Fibroblast of upper back skin (primary cell): ENCODE measurements around the gene SEC62.
"Not testable (repeated sequence)": the region's sequence is repeated elsewhere in the genome, so short reads cannot be mapped to it uniquely, and the experiment has no call there.

Experiments
- DNase-seq: peaks from one replicate; pipeline ENCODE4 v3.0.0-alpha.2; 2013

SEC62 gene

GRCh38 chr3:169968224-169968885, 1.7 kb downstream of the SEC62 start:
- DNase-seq: no peak

GRCh38 chr3:169969174-169970095, 2.8 kb downstream of the SEC62 start:
- DNase-seq: no peak

- DNase-seq: no peak
Measured at GRCh38 chr3:169970847-169971246, 4.2 kb downstream of the SEC62 start.

DNA sequence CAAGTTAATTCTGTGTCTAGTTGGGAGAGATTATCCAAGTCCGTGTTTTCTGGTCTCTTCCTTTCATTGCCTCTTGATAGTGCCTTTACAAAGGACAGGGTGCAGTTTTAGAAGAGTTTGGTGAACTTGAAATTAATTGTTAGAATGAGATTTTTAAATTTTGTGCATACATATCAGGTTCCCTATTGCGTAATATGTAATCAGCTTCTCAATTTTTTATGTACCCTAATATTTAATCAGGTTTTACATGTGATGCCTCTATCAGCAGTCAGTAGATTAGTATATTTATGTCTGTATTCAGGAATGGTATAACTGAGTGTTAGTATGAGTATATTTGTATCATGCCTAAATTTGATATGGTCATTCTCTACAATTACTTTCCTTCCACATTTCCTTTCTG, 4.9 kb downstream of the SEC62 start:
- no peak for DNase-seq

- no peak for DNase-seq
Measured at GRCh38 chr3:169980055-169980454, 13.4 kb downstream of the SEC62 start.

- no peak for DNase-seq
Measured at GRCh38 chr3:169984292-169984691, 17.7 kb downstream of the SEC62 start.

DNA sequence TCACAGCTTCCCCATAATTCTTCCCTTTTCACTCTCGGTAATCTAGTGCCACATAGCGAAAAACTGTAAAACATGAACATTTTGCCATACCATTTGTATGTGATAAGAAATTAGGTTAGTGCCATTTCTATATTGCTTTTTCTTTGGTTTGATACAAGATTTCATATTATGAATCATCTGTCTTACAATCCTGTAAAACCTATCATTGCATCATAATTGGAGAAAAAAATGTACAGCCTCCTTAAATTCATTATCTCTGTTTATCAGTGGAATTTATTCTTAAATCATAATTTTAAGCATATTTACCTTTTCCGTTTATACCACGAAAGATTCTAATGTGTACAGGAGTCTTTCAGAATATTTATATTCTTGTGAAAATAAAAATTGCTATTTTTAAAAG, 23.8 kb downstream of the SEC62 start:
- no peak for DNase-seq

- no peak for DNase-seq
Measured at GRCh38 chr3:169992156-169992555, 25.5 kb downstream of the SEC62 start.

DNA sequence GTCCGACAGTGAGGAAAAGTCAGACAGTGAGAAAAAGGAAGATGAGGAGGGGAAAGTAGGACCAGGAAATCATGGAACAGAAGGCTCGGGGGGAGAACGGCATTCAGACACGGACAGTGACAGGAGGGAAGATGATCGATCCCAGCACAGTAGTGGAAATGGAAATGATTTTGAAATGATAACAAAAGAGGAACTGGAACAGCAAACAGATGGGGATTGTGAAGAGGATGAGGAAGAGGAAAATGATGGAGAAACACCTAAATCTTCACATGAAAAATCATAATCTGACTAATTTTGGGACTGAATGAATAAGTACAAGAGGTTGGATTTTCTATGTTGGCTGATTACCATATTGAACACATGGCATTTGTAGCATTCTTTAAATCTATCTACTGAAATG, 26.2 kb downstream of the SEC62 start:
- DNase-seq: no peak

DNA sequence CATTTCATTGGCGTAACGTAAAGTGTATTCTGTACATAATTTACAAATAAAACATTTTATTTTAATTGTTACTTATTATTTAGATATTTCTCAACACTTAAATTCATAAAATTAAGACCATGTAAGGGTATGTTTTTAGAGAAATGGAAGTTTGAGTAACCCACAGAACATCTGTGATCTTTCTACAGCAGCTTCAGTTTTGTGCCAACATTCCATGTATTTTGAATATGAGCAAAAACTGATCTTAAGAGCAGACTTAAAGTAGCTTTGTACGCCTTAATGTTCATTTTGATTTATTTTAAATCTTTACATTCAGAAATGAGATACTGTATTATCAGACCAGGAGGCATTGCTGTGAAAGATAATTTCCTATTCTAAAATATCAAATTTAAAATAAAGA, 27.2 kb downstream of the SEC62 start:
- no peak for DNase-seq

- DNase-seq: no peak
Measured at GRCh38 chr3:169996063-169996462, 29.5 kb downstream of the SEC62 start.

DNA sequence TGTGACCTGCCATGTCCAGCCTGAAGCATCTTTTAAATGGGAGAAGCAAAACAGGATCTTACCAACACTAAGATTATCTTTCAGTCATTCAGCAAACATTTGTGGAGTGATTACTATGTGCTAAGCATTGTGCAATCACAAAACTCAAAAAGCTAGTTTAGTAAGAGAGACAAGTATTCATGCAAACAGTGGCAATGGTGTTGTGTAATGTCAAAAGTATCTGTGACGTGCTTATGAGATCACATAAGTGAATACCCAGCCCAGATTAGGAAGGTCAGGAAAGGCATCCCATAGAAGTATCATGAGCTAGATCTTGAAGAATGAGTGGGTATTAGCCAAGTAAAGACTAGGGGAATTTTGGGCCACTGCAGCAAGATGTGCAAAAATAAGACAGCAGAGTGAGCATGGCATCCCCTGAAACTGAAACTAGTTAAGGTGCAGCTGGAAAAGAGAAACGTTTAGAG, 32.1 kb downstream of the SEC62 start:
- DNase-seq: peak; percentile 72

- DNase-seq: no peak
Measured at GRCh38 chr3:169999433-169999832, 32.8 kb downstream of the SEC62 start.

DNA sequence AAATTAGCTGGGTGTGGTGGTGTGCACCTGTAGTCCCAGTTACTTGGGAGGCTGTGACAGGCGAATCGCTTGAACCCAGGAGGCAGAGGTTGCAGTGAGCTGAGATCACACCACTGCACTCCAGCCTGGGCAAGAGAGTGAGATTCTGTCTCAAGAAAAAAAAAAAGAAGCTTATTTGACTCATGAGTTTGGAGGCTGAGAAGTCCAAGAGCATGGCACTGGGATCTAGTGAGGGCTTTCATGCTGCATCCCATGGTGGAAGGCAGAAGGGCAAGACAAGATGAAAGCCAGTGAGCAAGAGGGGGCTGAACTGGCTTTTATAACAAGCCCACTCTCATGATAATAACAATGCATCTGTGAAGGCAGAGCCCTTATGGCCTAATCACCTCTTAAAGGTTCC, 33.4 kb downstream of the SEC62 start:
- DNase-seq: no peak

- no peak for DNase-seq
Measured at GRCh38 chr3:170002231-170002630, 35.6 kb downstream of the SEC62 start.

GRCh38 chr3:170002879-170003278, 36.3 kb downstream of the SEC62 start:
- DNase-seq: no peak

- DNase-seq: no peak
Measured at GRCh38 chr3:170003881-170004356, 37.3 kb downstream of the SEC62 start.

- DNase-seq: peak; percentile 72
Measured at GRCh38 chr3:170007031-170007663, 40.5 kb downstream of the SEC62 start.

GRCh38 chr3:170010498-170010897, 43.9 kb downstream of the SEC62 start:
- DNase-seq: no peak

GRCh38 chr3:170012683-170013400, 46.2 kb downstream of the SEC62 start:
- DNase-seq: no peak

DNA sequence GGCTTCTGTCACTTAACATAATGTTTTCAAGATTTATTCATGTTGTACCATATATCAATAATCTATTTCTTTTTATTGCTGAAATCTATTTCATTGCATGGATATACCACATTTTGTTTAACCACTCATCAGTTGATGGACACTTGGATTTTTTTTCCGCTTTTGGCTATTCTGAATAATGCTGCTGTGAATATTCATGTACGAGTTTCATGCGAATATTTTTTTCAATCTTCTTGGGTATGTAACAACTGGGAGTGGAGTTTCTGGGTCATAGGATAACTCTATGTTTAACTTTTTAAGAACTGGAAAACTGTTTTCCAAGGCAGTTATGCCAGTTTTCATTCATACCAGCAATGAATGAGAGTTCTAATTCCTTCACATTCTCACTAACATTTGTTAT, 49.5 kb downstream of the SEC62 start:
- no peak for DNase-seq

DNA sequence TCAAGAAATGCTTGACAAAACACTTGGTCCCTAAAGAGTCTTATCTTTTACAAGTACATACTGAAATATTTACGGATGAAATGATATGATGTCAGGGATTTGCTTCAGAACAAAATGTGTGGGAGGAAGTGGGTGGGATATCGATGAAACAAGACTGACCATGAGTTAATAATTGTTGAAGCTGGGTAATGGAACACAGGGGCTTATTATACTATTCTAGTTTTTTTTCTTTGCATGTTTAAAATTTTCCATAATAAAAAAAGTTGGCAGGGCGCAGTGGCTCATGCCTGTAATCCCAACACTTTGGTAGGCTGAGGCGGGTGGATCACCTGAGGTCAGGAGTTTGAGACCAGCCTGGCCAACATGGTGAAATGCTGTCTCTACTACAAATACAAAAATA, 52.7 kb downstream of the SEC62 start:
- DNase-seq: not testable (repeated sequence)

- DNase-seq: no peak
Measured at GRCh38 chr3:170021083-170021482, 54.5 kb downstream of the SEC62 start.
